ENCODE results near the gene IRX3. TPM values are rescaled to one million over a fixed set of nuclear protein-coding genes. Genes with fewer than 3 reads are reported as not detected.

IRX3 gene
- total and polyA plus RNA-seq, 8 donors, result 0.58 to 42.4 (median 13.5) TPM; not detected in 1

GRCh38 chr16:54282928-54283724, 3.5 kb downstream of the IRX3 start:
- 22 to 42% (median 27%) methylated on average over 37 of the region's 37 CpGs for WGBS, 5 donors
- TF ChIP-seq POLR2A (IDR thresholded peaks at IDR 0.05), result no peak
- no peak for TF ChIP-seq EP300 (IDR thresholded peaks at IDR 0.05)
- TF ChIP-seq CTCF (IDR thresholded peaks at IDR 0.05), result no peak
- no peak for TF ChIP-seq POLR2AphosphoS5 (IDR thresholded peaks at IDR 0.05)
- intact Hi-C loops (cut with DNase I; ENCODE audit: low total_unique reads), result loop anchor here (10.0 kb wide), 1 partner anchor 652 kb away; the partner anchor contains the start of gene IRX5
- peaks cover 41 to 72% (median 57%) of the 10 kb centered on the region in 4 donors for H3K4me1 ChIP-seq
- peak overlapping the region; percentile 86 to 90 (median 88) for H3K27ac ChIP-seq
- H3K36me3 ChIP-seq, result no peaks in the 10 kb centered on the region
- H3K4me3 ChIP-seq, result peak overlapping the region; percentile 58 to 75 (median 66)
- DNase-seq, result peak in 1 of 2 donors; percentile 18
- H3K27me3 ChIP-seq, result peaks cover 13 to 80% (median 67%) of the 10 kb centered on the region in 3 donors
- H3K9me3 ChIP-seq, result no peaks in the 10 kb centered on the region

- TF ChIP-seq POLR2AphosphoS5 (IDR thresholded peaks at IDR 0.05) (no peak), CTCF (IDR thresholded peaks at IDR 0.05) (peak in 5 of 7 experiments; percentile 13 to 78 (median 60)), POLR2A (IDR thresholded peaks at IDR 0.05) (no peak), EP300 (IDR thresholded peaks at IDR 0.05) (no peak)
- 5 to 15% (median 12%) methylated on average over 27 to 42 of the region's 42 CpGs for WGBS, 5 donors
- H3K4me1 ChIP-seq, result peaks cover 37 to 65% (median 51%) of the 10 kb centered on the region in 4 donors
- peaks cover 13 to 73% (median 60%) of the 10 kb centered on the region in 3 donors for H3K27me3 ChIP-seq
- no peaks in the 10 kb centered on the region for H3K36me3 ChIP-seq
- peak overlapping the region in 3 of 5 donors; percentile 39 to 90 (median 89) for H3K27ac ChIP-seq
- peak overlapping the region; percentile 58 to 75 (median 66) for H3K4me3 ChIP-seq
- intact Hi-C loops (cut with DNase I; ENCODE audit: low total_unique reads), result loop anchor here (10.0 kb wide), 1 partner anchor 652 kb away; the partner anchor contains the start of gene IRX5
- DNase-seq, result peak; percentile 71 to 84
- no peaks in the 10 kb centered on the region for H3K9me3 ChIP-seq
Observed at GRCh38 chr16:54282202-54282927, 4.2 kb downstream of the IRX3 start.

- H3K36me3 ChIP-seq, result no peaks in the 10 kb centered on the region
- TF ChIP-seq EP300 (IDR thresholded peaks at IDR 0.05) (no peak), CTCF (IDR thresholded peaks at IDR 0.05) (no peak), POLR2A (IDR thresholded peaks at IDR 0.05) (no peak), POLR2AphosphoS5 (IDR thresholded peaks at IDR 0.05) (no peak)
- H3K4me3 ChIP-seq, result peak overlapping the region in 3 of 4 donors; percentile 58 to 75 (median 67)
- peak overlapping the region in 2 of 5 donors; percentile 22 to 39 for H3K27ac ChIP-seq
- no peaks in the 10 kb centered on the region for H3K9me3 ChIP-seq
- DNase-seq, result peak in 1 of 2 donors; percentile 45
- intact Hi-C loops (cut with DNase I; ENCODE audit: low total_unique reads), result loop anchor here (10.0 kb wide), 1 partner anchor 653 kb away; the partner anchor contains the start of gene IRX5
- 39 to 61% (median 46%) methylated on average over 32 to 53 of the region's 53 CpGs for WGBS, 5 donors
- peaks cover 31 to 58% (median 44%) of the 10 kb centered on the region in 4 donors for H3K4me1 ChIP-seq
- H3K27me3 ChIP-seq, result peaks cover 13 to 66% (median 53%) of the 10 kb centered on the region in 3 donors
Observed at GRCh38 chr16:54281535-54282201, 4.9 kb downstream of the IRX3 start.

All from stomach (tissue), 9 donors.